Activated CD8-positive, alpha-beta T cell treated with anti-CD3 and anti-CD28 coated beads for 36 hours (primary cell): ENCODE data around the gene ATAD3C. TPM values are rescaled to one million over a fixed set of nuclear protein-coding genes. Genes with fewer than 3 reads are reported as not detected.
A peak's percentile ranks its signal among the peaks of the same experiment; 100 is the strongest.

Experiments
- ATAC-seq: fragments of 200-7000 bp; cut with Tn5 transposase; one replicate; pipeline ENCODE4 v1.10.0; 2021; ENCODE audit warnings: mild to moderate bottlenecking, moderate library complexity
- CTCF ChIA-PET: fragments of 350-600 bp; sonication (Branson Sonifier 250); formaldehyde crosslinking; loops from one replicate; lab custom pipeline; 2021; ENCODE audit warnings: antibody characterized with exemption; lab: Charles Lee
- POLR2A ChIA-PET: fragments of 350-600 bp; sonication (Branson Sonifier 250); formaldehyde crosslinking; loops from one replicate; lab custom pipeline; 2021; ENCODE audit warnings: antibody characterized with exemption; lab: Charles Lee
- DNase-seq: peaks from one replicate; pipeline ENCODE4 v3.0.0-alpha.2; 2020
- H3K27ac Mint-ChIP-seq: one replicate; pipeline ENCODE4 v1.8.0; 2021; ENCODE audit warnings: mild to moderate bottlenecking, mixed read lengths
- H3K27me3 Mint-ChIP-seq: one replicate; pipeline ENCODE4 v1.8.0; 2021; ENCODE audit warnings: mixed read lengths
- H3K36me3 Mint-ChIP-seq: one replicate; pipeline ENCODE4 v1.8.0; 2021; ENCODE audit warnings: low read depth, mixed read lengths
- H3K4me1 Mint-ChIP-seq: one replicate; pipeline ENCODE4 v1.8.0; 2021; ENCODE audit warnings: low read depth, mixed read lengths
- H3K4me3 Mint-ChIP-seq: one replicate; pipeline ENCODE4 v1.8.0; 2021; ENCODE audit warnings: mild to moderate bottlenecking, moderate library complexity, mixed read lengths
- H3K9me3 Mint-ChIP-seq: one replicate; pipeline ENCODE4 v1.8.0; 2021; ENCODE audit warnings: mixed read lengths
- CTCF ChIP-seq: fragments of 200-600 bp; IDR thresholded peaks from one replicate; pipeline ENCODE4 v1.8.0; 2022; ENCODE audit warnings: antibody characterized with exemption, mild to moderate bottlenecking
- intact Hi-C: fragments of 100-400 bp; cut with micrococcal nuclease; formaldehyde crosslinking; loops from one replicate; pipeline ENCODE4 v1.10.0; 2022
- total RNA-seq, 2 experiments: library from RNA; stranded (reverse); gene quantifications; one replicate each; pipeline ENCODE4 v1.2.3, GENCODE V29; 2021

Gene ATAD3C
- 1 to 10 TPM in 1 of 2 experiments, under 1 TPM in 1; 0.99 to 1.8 TPM for total RNA-seq

GRCh38 chr1:1449099-1449739, at the start of gene ATAD3C:
Gene ATAD3C (plus strand): TSS chr1:1449689. CDS start chr1:1450684, 995 bp downstream.
- no peak within 1 kb of the TSS for H3K27ac Mint-ChIP-seq
- intact Hi-C loops: no loop called here
- H3K9me3 Mint-ChIP-seq: no peaks in the 10 kb centered on the region
- no peaks in the 10 kb centered on the region for H3K36me3 Mint-ChIP-seq
- no peak for ATAC-seq
- DNase-seq: no peak
- TF ChIP-seq CTCF: no peak
- no peak within 1 kb of the TSS for H3K4me3 Mint-ChIP-seq
- CTCF ChIA-PET: interaction anchor here (1.8 kb wide), 1 partner anchor 8 kb away, joined by 11 read pairs; no protein-coding TSS in a partner anchor
- H3K27me3 Mint-ChIP-seq: no peaks in the 10 kb centered on the region
- POLR2A ChIA-PET: no interaction called here
- H3K4me1 Mint-ChIP-seq: no peaks in the 10 kb centered on the region

- H3K9me3 Mint-ChIP-seq: no peaks in the 10 kb centered on the region
- H3K4me3 Mint-ChIP-seq: peak overlapping the region; percentile 93
- peaks cover 64% of the 10 kb centered on the region for H3K36me3 Mint-ChIP-seq
- CTCF ChIA-PET: interaction anchor here (1.0 to 2.1 kb wide), 7 partner anchors 11 to 105 kb away, joined by 3 to 12 read pairs (median 6); partner anchors contain the start of gene AURKAIP1
- POLR2A ChIA-PET: interaction anchor here (0.5 to 4.9 kb wide), 17 partner anchors 7 to 319 kb away, joined by 3 to 48 read pairs (median 4); partner anchors contain the start of genes AURKAIP1, MRPL20 and VWA1
- TF ChIP-seq CTCF: no peak
- intact Hi-C loops: no loop called here
- H3K27me3 Mint-ChIP-seq: no peaks in the 10 kb centered on the region
- peak; percentile 31 for DNase-seq
- peaks cover 51% of the 10 kb centered on the region for H3K4me1 Mint-ChIP-seq
- peak overlapping the region; percentile 88 for H3K27ac Mint-ChIP-seq
- ATAC-seq: no peak
Measured at GRCh38 chr1:1399872-1400575, 49.5 kb upstream of the ATAD3C start.

- peaks cover 53% of the 10 kb centered on the region for H3K4me1 Mint-ChIP-seq
Measured at GRCh38 chr1:1400576-1401456, 48.7 kb upstream of the ATAD3C start.

GRCh38 chr1:1401457-1402010, 48.0 kb upstream of the ATAD3C start:
- H3K36me3 Mint-ChIP-seq: peaks cover 71% of the 10 kb centered on the region
- DNase-seq (no peak), ATAC-seq (no peak)
- H3K27ac Mint-ChIP-seq: peak overlapping the region; percentile 88
- H3K27me3 Mint-ChIP-seq: no peaks in the 10 kb centered on the region
- H3K4me3 Mint-ChIP-seq: peak overlapping the region; percentile 93
- ChIA-PET CTCF (interaction anchor here (1.0 kb wide), 2 partner anchors 30 to 92 kb away, joined by 3 read pairs; no protein-coding TSS in a partner anchor), POLR2A (interaction anchor here (0.7 to 4.9 kb wide), 6 partner anchors 9 to 150 kb away, joined by 3 to 48 read pairs (median 4); partner anchors contain the start of gene AURKAIP1)
- intact Hi-C loops: no loop called here
- H3K4me1 Mint-ChIP-seq: peaks cover 57% of the 10 kb centered on the region
- TF ChIP-seq CTCF: no peak
- H3K9me3 Mint-ChIP-seq: no peaks in the 10 kb centered on the region

More at GRCh38 chr1:1400576-1401456, 48.7 kb upstream of the ATAD3C start:
- intact Hi-C loops: no loop called here
- ATAC-seq (no peak), DNase-seq (no peak)
- ChIA-PET CTCF (interaction anchor here (1.0 to 2.1 kb wide), 3 partner anchors 15 to 33 kb away, joined by 3 to 12 read pairs (median 4); partner anchors contain the start of gene AURKAIP1), POLR2A (interaction anchor here (0.7 to 4.9 kb wide), 13 partner anchors 9 to 230 kb away, joined by 3 to 48 read pairs (median 4); partner anchors contain the start of genes AURKAIP1 and VWA1)
- no peak for TF ChIP-seq CTCF
- Mint-ChIP-seq H3K9me3 (no peaks in the 10 kb centered on the region), H3K27ac (peak overlapping the region; percentile 88), H3K4me3 (peak overlapping the region; percentile 93), H3K27me3 (no peaks in the 10 kb centered on the region), H3K36me3 (peaks cover 64% of the 10 kb centered on the region)
